Epidermal melanocyte (primary cell): ENCODE data around the gene FOXM1.

Experiments
- DNase-seq: peaks from one replicate; pipeline ENCODE4 v3.0.0; 2011; ENCODE audit warnings: low spot score; ENCODE audit not compliant: insufficient read length

The FOXM1 gene, protein sequence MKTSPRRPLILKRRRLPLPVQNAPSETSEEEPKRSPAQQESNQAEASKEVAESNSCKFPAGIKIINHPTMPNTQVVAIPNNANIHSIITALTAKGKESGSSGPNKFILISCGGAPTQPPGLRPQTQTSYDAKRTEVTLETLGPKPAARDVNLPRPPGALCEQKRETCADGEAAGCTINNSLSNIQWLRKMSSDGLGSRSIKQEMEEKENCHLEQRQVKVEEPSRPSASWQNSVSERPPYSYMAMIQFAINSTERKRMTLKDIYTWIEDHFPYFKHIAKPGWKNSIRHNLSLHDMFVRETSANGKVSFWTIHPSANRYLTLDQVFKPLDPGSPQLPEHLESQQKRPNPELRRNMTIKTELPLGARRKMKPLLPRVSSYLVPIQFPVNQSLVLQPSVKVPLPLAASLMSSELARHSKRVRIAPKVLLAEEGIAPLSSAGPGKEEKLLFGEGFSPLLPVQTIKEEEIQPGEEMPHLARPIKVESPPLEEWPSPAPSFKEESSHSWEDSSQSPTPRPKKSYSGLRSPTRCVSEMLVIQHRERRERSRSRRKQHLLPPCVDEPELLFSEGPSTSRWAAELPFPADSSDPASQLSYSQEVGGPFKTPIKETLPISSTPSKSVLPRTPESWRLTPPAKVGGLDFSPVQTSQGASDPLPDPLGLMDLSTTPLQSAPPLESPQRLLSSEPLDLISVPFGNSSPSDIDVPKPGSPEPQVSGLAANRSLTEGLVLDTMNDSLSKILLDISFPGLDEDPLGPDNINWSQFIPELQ

GRCh38 chr12:2877047-2877952 lies at the start of gene FOXM1, which contains the start of gene RHNO1:
TSS of gene FOXM1 (minus strand) at chr12:2877174. CDS start at chr12:2874478, 2,696 bp downstream.
TSS of gene RHNO1 (plus strand) at chr12:2877223. CDS start at chr12:2885367, 8,144 bp downstream.
- DNase-seq = peak; percentile 98

DNA sequence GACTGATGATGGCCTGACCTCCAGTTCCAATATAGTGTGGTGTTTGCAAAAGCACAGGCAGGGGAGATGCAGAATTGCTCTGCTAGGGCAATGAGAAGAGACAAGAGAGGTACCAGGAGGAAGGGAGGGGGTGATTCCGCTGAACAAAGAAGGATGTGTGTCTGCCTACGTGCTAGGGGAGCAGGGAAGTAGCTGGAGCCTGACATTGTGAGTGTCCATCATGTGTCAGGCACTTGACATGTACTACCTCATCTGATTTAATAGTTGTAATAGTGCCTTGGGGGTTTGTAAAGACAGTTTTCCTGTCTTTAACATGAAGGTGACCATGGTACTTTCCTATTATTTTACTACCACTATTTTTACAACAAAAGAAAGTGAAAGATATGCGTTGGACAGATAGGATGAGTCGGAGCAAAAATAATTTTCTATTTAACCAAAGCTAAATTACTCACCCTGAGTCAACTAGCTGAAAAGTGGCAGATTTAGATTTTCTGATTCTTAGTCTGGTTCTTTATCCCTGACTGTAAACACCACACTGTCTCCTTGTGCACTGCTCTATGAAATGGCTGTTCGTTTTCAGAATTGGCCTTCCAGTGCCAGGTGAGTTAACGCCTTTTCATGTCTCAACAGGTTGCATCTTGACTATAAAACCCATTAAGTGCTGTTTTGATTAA lies 48.5 kb upstream of the FOXM1 start:
- DNase-seq = no peak

DNA sequence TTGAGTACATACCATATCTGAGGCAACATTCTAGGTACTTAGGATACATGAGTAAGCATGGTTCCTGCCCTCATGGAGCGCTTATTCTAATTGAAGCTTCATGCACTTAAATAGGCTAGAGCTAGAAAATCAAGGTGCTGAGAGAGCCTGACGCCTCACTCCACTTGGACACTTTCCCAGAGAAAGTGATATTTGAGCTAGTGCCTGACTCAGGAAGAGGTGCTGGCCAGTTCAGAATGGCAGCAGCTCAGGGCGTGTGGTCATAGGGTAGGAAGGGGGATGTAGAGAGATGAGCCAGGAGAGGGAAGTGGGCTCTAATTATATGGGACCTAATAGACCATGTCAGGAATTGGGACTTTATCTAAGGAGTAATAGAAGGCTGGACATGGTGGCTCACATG lies 47.0 kb upstream of the FOXM1 start:
- DNase-seq = no peak

DNA sequence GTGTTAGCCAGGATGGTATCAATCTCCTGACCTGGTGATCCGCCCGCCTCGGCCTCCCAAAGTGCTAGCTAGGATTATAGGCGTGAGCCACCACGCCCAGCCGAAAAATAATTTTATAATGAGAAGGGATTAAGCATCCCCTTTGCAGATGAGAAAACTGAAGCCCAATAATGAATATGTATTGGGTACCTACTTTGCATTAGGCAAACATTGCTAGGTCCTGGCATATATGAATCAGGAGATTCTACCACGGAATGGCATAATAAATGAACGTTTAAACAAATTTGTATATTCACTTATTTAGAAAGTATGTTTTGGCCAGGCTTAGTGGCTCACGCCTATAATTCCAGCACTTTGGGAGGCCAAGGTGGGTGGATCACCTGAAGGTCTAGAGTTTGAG lies 46.1 kb upstream of the FOXM1 start:
- DNase-seq = no peak

DNA sequence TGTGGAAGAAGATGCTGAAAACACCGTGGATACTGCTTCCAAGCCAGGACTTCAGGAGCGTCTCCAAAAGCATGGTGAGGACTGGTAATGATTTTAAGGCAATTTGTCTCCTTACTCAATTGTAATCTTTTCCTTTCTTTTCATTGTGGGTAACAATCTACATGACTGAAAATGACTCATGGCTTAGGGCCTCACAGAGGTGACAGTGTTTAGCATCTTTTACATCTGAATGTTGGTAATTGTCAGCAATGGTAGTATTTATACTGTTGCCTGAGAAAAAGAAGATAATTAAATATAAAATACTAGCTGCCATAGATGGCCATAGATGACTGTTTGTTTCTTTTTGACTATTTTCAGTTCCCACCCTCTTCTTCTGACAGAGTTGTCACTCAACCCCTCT lies 45.4 kb upstream of the FOXM1 start:
- no peak for DNase-seq

GRCh38 chr12:2919249-2919648 lies 42.3 kb upstream of the FOXM1 start:
- DNase-seq = no peak

DNA sequence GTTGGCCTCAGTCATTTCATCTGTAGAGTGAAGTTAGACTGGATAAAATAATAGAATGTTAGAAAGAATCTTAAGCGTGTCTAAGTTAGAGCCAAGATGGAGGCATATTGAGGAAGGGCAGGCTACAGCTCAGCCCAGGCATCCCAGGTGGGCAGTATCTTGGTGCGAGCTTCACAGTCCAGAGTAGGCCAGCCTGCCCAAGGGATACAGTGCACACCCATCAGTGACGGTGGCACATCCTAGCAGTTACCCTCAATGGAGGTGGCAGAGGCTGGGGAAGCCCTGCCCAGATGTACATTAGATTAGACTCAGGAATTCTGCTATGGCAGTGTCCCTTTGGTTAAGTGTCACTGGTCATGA lies 35.2 kb upstream of the FOXM1 start:
- no peak for DNase-seq

- no peak for DNase-seq
These were observed 27.3 kb upstream of the FOXM1 start for GRCh38 chr12:2904260-2904659.

GRCh38 chr12:2902272-2902880 lies 25.4 kb upstream of the FOXM1 start:
- no peak for DNase-seq

DNA sequence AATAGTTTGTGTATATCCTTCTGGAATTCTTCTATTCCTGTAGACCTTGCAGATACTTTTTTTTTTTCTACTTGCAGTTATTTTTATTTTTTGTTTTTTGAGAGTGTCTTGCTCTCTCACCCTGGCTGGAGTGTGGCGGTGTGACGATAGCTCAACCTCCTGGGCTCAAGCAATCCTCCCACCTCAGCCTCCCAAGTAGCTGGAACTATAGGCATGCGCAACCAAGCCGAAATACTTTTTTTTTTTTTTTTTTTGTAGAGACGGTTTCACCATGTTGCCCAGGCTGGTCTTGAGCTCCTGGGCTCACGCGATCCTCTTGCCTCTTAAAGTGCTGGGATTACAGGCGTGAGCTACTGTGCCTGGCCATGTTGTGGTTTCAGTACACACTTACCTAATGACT lies 23.7 kb upstream of the FOXM1 start:
- no peak for DNase-seq

DNA sequence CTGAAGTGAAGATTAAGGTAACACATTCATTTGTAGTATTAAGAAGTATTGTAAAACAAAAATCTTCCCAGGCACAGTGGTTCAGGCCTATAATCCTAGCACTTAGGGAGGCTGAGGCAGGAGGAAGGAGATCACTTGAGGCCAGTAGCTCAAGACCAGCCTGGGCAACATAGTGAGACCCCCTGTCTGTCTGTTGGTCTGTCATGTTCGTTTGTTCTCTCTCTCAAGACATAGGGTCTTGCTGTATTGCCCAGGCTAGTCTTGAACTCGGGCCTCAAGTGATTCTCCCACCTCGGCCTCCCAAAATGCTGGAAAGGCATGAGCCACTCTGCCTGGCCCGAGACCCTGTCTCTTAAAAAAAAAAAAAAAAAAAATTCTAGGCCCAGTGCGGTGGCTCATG lies 20.4 kb upstream of the FOXM1 start:
- no peak for DNase-seq

- no peak for DNase-seq
These were observed 18.5 kb upstream of the FOXM1 start for GRCh38 chr12:2895511-2895910.

DNA sequence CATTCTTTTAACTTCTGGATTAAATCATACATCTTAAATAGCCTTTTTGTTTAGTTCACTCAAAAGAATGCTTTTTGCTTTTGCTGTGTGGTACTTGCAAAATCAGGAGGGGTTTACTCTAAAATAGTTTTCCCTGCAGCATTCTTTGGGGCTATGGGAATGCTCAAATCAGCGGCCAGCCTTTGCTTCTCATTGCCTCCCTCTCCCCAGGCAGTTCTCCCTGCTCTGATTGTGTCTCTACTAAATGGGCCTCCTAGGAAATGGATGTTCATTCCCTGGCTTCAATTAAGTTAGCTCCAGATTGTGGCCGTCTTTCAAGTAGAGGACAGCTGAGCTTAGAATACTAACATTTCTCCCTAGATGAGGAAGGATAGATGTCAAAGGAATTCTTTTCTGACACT lies 18.1 kb upstream of the FOXM1 start:
- DNase-seq = peak; percentile 60

GRCh38 chr12:2893007-2893406 lies 16.0 kb upstream of the FOXM1 start:
- DNase-seq = no peak

GRCh38 chr12:2892246-2892645 lies 15.3 kb upstream of the FOXM1 start:
- no peak for DNase-seq

DNA sequence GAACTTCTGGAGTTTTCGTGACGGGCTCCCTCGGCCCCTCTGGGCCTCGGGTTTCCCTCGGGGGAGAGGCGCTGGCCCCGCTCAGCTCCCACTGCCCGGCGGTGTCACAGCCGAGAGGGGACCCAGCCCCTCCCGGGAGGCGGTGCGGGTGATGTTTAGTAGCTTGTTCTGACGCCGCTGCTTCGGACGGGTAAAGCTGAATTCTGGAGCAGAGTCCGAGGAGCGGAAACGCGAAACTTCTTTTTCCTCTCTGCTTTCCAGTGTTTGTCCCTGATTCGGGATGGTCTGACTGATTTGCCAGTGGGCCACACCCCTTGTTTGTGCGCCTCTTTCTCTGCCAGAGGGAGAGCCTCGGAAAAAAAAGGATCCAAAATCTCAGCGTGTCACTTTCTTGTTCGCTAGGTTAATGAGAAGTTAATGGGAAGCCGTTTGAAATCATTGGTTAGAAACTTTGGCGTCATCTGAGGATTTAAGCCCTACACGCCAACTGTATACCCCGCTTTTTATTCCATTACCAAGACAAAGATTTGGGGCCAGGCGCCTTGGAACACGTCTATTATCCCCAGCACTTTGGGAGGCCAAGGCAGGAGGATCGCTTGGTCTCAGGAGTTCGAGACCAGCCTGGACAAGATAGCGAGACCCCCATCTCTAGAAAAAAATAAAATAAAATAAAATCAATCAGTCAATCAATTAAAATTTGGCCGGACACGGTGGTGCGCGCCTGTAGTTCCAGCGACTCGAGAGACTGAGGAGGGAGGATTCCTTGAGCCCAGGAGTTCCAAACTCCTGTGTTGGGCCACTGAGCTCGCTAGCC lies 14.5 kb upstream of the FOXM1 start:
- no peak for DNase-seq

GRCh38 chr12:2890388-2891239 lies 13.6 kb upstream of the FOXM1 start, which contains the start of gene TULP3:
TSS of gene TULP3 (plus strand) at chr12:2890891. CDS start at chr12:2890948, 57 bp downstream.
- peak; percentile 92 for DNase-seq

DNA sequence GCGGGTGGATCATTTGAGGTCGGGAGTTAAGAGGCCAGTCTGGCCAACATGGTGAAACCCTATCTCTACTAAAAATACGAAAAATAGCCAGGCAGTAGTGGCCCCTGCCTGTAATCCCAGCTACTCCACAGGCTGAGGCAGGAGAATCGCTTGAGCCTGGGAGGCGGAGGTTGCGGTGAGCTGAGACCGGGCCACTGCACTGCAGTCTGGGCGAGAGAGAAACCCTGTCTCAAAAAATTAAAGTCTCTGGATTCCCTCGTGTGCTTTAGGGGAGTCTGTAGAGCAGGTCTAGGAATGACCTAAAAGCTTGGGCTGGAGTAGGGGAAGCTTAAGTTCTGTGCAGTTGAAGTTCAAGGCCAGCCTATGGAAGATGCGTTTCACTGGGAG lies 13.0 kb upstream of the FOXM1 start:
- no peak for DNase-seq
